Esophagus muscularis mucosa (tissue), 3 donors: ENCODE results near the gene CDH1.

Experiments used
- POLR2AphosphoS5 ChIP-seq, 2 donors: sonication (generic); formaldehyde crosslinking; IDR thresholded peaks; one replicate each; pipeline ENCODE4 v1.6.1; 2017; ENCODE audit warnings: antibody characterized with exemption in 2 of 2
- TF ChIP-seq, protein P1 (sequence below), 3 experiments: fragments of 200-600 bp in 2 of 3; fragments of 450-650 bp in 1 of 3; sonication (generic) in 2 of 3; IDR thresholded peaks; one replicate each; pipeline ENCODE4 v1.5.1; 2017 to 2019; ENCODE audit warnings: antibody characterized with exemption in 3 of 3, mild to moderate bottlenecking in 2 of 3, moderate library complexity in 1 of 3

DNA sequence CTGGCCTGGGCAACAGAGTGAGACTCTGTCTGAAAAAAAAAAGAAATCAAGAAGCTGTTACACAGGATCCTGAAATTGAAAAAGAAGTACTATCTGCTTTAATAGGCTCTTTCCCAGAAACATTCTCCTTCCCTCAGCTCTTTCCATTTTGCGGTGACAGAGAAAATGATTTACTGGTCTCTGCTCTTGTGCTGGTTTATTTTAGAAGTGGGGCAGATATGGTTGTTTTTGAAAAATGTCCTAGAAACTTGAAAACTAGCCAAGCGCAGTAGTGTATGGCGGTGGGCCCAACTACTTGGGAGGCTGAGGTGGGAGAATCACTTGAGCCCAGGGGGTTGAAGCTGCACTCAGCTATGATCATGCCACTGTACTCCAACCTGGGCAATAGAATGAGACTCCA lies 77.4 kb downstream of the CDH1 start:
- TF ChIP-seq, protein P1, sequence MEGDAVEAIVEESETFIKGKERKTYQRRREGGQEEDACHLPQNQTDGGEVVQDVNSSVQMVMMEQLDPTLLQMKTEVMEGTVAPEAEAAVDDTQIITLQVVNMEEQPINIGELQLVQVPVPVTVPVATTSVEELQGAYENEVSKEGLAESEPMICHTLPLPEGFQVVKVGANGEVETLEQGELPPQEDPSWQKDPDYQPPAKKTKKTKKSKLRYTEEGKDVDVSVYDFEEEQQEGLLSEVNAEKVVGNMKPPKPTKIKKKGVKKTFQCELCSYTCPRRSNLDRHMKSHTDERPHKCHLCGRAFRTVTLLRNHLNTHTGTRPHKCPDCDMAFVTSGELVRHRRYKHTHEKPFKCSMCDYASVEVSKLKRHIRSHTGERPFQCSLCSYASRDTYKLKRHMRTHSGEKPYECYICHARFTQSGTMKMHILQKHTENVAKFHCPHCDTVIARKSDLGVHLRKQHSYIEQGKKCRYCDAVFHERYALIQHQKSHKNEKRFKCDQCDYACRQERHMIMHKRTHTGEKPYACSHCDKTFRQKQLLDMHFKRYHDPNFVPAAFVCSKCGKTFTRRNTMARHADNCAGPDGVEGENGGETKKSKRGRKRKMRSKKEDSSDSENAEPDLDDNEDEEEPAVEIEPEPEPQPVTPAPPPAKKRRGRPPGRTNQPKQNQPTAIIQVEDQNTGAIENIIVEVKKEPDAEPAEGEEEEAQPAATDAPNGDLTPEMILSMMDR (IDR thresholded peaks at IDR 0.05): no peak
- no peak for TF ChIP-seq POLR2AphosphoS5 (IDR thresholded peaks at IDR 0.05)
